SK-N-SH (cell line): ENCODE data around the gene PDK1. TPM values are rescaled to one million over a fixed set of nuclear protein-coding genes. Genes with fewer than 3 reads are reported as not detected.

Source experiments
- CTCF ChIA-PET: fragments of 300-600, 350-600 bp; formaldehyde crosslinking; extraction: SDS; loops from one replicate; lab custom pipeline; 2021; lab: Yijun Ruan, JAX
- POLR2A ChIA-PET: fragments of 350-600 bp; sonication (Branson Sonifier 250); formaldehyde crosslinking; extraction: SDS; loops from one replicate; lab custom pipeline; 2020; ENCODE audit warnings: antibody characterized with exemption, inconsistent platforms; lab: Yijun Ruan, JAX
- DNase-seq: peaks from one replicate; pipeline ENCODE4 v3.0.0; 2012
- H2AFZ ChIP-seq: fragments of 200-600 bp; sonication (generic); 2 replicates; pipeline ENCODE4 v1.8.1; 2016; ENCODE audit warnings: antibody characterized with exemption, mild to moderate bottlenecking, low read depth
- H3F3A ChIP-seq: fragments of 200-600 bp; sonication (generic); replicated peaks from 2 replicates; pipeline ENCODE3; 2016; ENCODE audit warnings: antibody characterized with exemption, mild to moderate bottlenecking; ENCODE audit not compliant: insufficient read depth
- H3K27ac ChIP-seq, 2 experiments: fragments of 200-500 bp in 1 of 2; fragments of 200-600 bp in 1 of 2; sonication (Bioruptor generic) in 1 of 2; sonication (generic), shearing (Covaris generic) in 1 of 2; 2 replicates each; pipeline versions ENCODE4 v1.5.1 to v1.6.1; 2014 to 2016; ENCODE audit warnings: low read depth in 2 of 2, inconsistent platforms in 1 of 2, low read length in 1 of 2, mild to moderate bottlenecking in 1 of 2, mixed read lengths in 1 of 2
- H3K27me3 ChIP-seq: fragments of 200-600 bp; sonication (generic), shearing (Covaris generic); 2 replicates; pipeline ENCODE4 v1.6.1; 2016; ENCODE audit warnings: mixed run types; ENCODE audit not compliant: insufficient read depth
- H3K36me3 ChIP-seq, 2 experiments: fragments of 200-500 bp in 1 of 2; fragments of 200-600 bp in 1 of 2; sonication (Bioruptor generic) in 1 of 2; sonication (generic) in 1 of 2; replicated peaks in 1 of 2; 2 replicates each; pipeline versions ENCODE3 to v1.5.1; 2014 to 2016; ENCODE audit warnings: low read length in 1 of 2, mild to moderate bottlenecking in 1 of 2; ENCODE audit not compliant: insufficient read depth in 2 of 2, control insufficient read depth in 1 of 2
- H3K4me1 ChIP-seq, 2 experiments: fragments of 200-500 bp in 1 of 2; fragments of 200-600 bp in 1 of 2; sonication (Bioruptor generic) in 1 of 2; sonication (generic), shearing (Covaris generic) in 1 of 2; 2 replicates each; pipeline versions ENCODE4 v1.5.1 to v1.6.1; 2014 to 2016; ENCODE audit warnings: low read depth in 1 of 2, low read length in 1 of 2, mixed run types in 1 of 2; ENCODE audit not compliant: insufficient read depth in 2 of 2, control insufficient read depth in 1 of 2
- H3K4me2 ChIP-seq: fragments of 200-600 bp; sonication (generic), shearing (Covaris generic); 2 replicates; pipeline ENCODE4 v1.6.1; 2017; ENCODE audit warnings: mixed run types
- H3K4me3 ChIP-seq, 2 experiments: fragments of 200-500 bp in 1 of 2; fragments of 200-600 bp in 1 of 2; sonication (Bioruptor generic) in 1 of 2; sonication (generic), shearing (Covaris generic) in 1 of 2; 2 replicates each; pipeline versions ENCODE4 v1.5.1 to v1.8.1; 2014 to 2016; ENCODE audit warnings: low read depth in 2 of 2, inconsistent platforms in 1 of 2, low read length in 1 of 2, mild to moderate bottlenecking in 1 of 2, mixed read lengths in 1 of 2, moderate library complexity in 1 of 2
- H3K79me2 ChIP-seq: fragments of 200-600 bp; sonication (generic); 2 replicates; pipeline ENCODE4 v1.8.1; 2017; ENCODE audit warnings: mild to moderate bottlenecking; ENCODE audit not compliant: insufficient read depth
- H3K9ac ChIP-seq: fragments of 200-600 bp; sonication (generic); 2 replicates; pipeline ENCODE4 v1.6.1; 2017; ENCODE audit warnings: mixed run types
- H3K9me2 ChIP-seq: fragments of 200-600 bp; sonication (generic); 2 replicates; pipeline ENCODE4 v1.6.1; 2017; ENCODE audit warnings: mixed run types
- H3K9me3 ChIP-seq: fragments of 200-600 bp; sonication (generic); 2 replicates; pipeline ENCODE4 v1.6.1; 2017; ENCODE audit warnings: mixed run types, mild to moderate bottlenecking, moderate library complexity
- H4K20me1 ChIP-seq: fragments of 200-600 bp; sonication (generic); 2 replicates; pipeline ENCODE4 v1.6.1; 2017; ENCODE audit warnings: mild to moderate bottlenecking, mixed run types; ENCODE audit not compliant: insufficient read depth
- EP300 ChIP-seq, 2 experiments: IDR thresholded peaks; 2 replicates each; pipeline versions ENCODE4 v1.4.0 to v1.6.1; 2012; ENCODE audit warnings: borderline replicate concordance in 1 of 2, low read depth in 1 of 2, low read length in 1 of 2
- FOSL2 ChIP-seq: IDR thresholded peaks from 2 replicates; pipeline ENCODE4 v1.4.0; 2012; ENCODE audit warnings: low read depth, mild to moderate bottlenecking, moderate library complexity, borderline replicate concordance
- FOXJ3 ChIP-seq: sonication (generic); formaldehyde crosslinking; IDR thresholded peaks from 2 replicates; pipeline ENCODE4 v1.5.1; 2020; ENCODE audit warnings: mild to moderate bottlenecking, missing genetic modification reagents
- FOXM1 ChIP-seq: IDR thresholded peaks from 2 replicates; pipeline ENCODE4 v1.4.0; 2012; ENCODE audit warnings: low read depth, mild to moderate bottlenecking
- GATA2 ChIP-seq: sonication (generic); formaldehyde crosslinking; IDR thresholded peaks from 2 replicates; pipeline ENCODE4 v1.5.0; 2020; ENCODE audit warnings: mild to moderate bottlenecking, missing genetic modification reagents
- JUND ChIP-seq: IDR thresholded peaks from 2 replicates; pipeline ENCODE4 v1.4.0; 2012
- MXI1 ChIP-seq: IDR thresholded peaks from 2 replicates; pipeline ENCODE4 v1.6.1; 2012; ENCODE audit warnings: mild to moderate bottlenecking, low read depth, low read length, improper control_type of control experiment
- NRF1 ChIP-seq: IDR thresholded peaks from 2 replicates; pipeline ENCODE4 v1.6.1; 2012; ENCODE audit warnings: low read depth, mild to moderate bottlenecking, low read length
- POLR2AphosphoS5 ChIP-seq: IDR thresholded peaks from 2 replicates; pipeline ENCODE4 v1.6.1; 2012; ENCODE audit warnings: low read depth, low read length
- RAD21 ChIP-seq: IDR thresholded peaks from 2 replicates; pipeline ENCODE4 v1.6.1; 2012; ENCODE audit warnings: mild to moderate bottlenecking, low read length
- RFX5 ChIP-seq: IDR thresholded peaks from 2 replicates; pipeline ENCODE4 v1.6.1; 2012; ENCODE audit warnings: mild to moderate bottlenecking, improper control_type of control experiment, low read length
- RXRA ChIP-seq: IDR thresholded peaks from 2 replicates; pipeline ENCODE4 v1.4.0; 2012; ENCODE audit warnings: low read depth, mild to moderate bottlenecking, borderline replicate concordance
- TEAD4 ChIP-seq: IDR thresholded peaks from 2 replicates; pipeline ENCODE4 v1.4.0; 2012; ENCODE audit warnings: mild to moderate bottlenecking, borderline replicate concordance; ENCODE audit not compliant: insufficient read depth
- ZBTB33 ChIP-seq: IDR thresholded peaks from 2 replicates; pipeline ENCODE4 v1.4.0; 2012; ENCODE audit warnings: low read depth, borderline replicate concordance
- WGBS: methylation state at CpG from one replicate; pipeline ENCODE4 v1.1.6; 2017; ENCODE audit warnings: low lambda C conversion rate; 5-methylcytosine and 5-hydroxymethylcytosine counted together
- polyA plus RNA-seq, 3 experiments: library from polyadenylated mRNA; depleted of rRNA; stranded (reverse); fragments of >200 nt; gene quantifications; 2 replicates each; pipeline ENCODE4 v1.2.3, GENCODE V29; 2012
- TF ChIP-seq, protein P1 (sequence below): IDR thresholded peaks from 2 replicates; pipeline ENCODE4; 2012
- TF ChIP-seq, protein P2 (sequence below): fragments of 150-350 bp; IDR thresholded peaks from 2 replicates; pipeline ENCODE4 v1.6.1; 2017; ENCODE audit warnings: antibody characterized with exemption, low read length, low read depth, borderline replicate concordance

Gene PDK1
- polyA plus RNA-seq, 1 of the 3 experiments (the other 2 are of a cell fraction) = 5.3 TPM

GRCh38 chr2:172627181-172627580 is 71.3 kb downstream of the PDK1 start:
- Histone ChIP-seq H3K9ac (no peak overlapping the region), H3K9me2 (no peaks in the 10 kb centered on the region), H3K4me2 (no peak overlapping the region), H3K4me3 (no peak overlapping the region), H3F3A (no peaks in the 10 kb centered on the region), H3K4me1 (no peaks in the 10 kb centered on the region), H3K79me2 (no peaks in the 10 kb centered on the region), H4K20me1 (no peaks in the 10 kb centered on the region), H2AFZ (no peak overlapping the region), H3K27me3 (no peaks in the 10 kb centered on the region), H3K9me3 (no peaks in the 10 kb centered on the region), H3K36me3 (no peaks in the 10 kb centered on the region), H3K27ac (no peak overlapping the region)
- TF ChIP-seq, protein P1, sequence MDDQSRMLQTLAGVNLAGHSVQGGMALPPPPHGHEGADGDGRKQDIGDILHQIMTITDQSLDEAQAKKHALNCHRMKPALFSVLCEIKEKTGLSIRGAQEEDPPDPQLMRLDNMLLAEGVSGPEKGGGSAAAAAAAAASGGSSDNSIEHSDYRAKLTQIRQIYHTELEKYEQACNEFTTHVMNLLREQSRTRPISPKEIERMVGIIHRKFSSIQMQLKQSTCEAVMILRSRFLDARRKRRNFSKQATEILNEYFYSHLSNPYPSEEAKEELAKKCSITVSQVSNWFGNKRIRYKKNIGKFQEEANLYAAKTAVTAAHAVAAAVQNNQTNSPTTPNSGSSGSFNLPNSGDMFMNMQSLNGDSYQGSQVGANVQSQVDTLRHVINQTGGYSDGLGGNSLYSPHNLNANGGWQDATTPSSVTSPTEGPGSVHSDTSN = no peak
- TF ChIP-seq ZBTB33 = no peak
- no peak for TF ChIP-seq POLR2AphosphoS5
- no peak for TF ChIP-seq FOXJ3 (CRISPR knock-in tag)
- TF ChIP-seq MXI1 = no peak
- no peak for TF ChIP-seq RAD21
- no peak for TF ChIP-seq JUND
- TF ChIP-seq, protein P2, sequence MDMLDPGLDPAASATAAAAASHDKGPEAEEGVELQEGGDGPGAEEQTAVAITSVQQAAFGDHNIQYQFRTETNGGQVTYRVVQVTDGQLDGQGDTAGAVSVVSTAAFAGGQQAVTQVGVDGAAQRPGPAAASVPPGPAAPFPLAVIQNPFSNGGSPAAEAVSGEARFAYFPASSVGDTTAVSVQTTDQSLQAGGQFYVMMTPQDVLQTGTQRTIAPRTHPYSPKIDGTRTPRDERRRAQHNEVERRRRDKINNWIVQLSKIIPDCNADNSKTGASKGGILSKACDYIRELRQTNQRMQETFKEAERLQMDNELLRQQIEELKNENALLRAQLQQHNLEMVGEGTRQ = no peak
- no peak for TF ChIP-seq NRF1
- no peak for TF ChIP-seq EP300 (IDR thresholded peaks at IDR 0.05; ENCODE audit: borderline replicate concordance in 1 of 2, low read depth in 1 of 2, low read length in 1 of 2)
- TF ChIP-seq RXRA = no peak
- no peak for TF ChIP-seq FOSL2
- no peak for TF ChIP-seq RFX5
- no peak for TF ChIP-seq FOXM1
- TF ChIP-seq TEAD4 = no peak
- TF ChIP-seq GATA2 = no peak
- ChIA-PET POLR2A (no interaction called here), CTCF (interaction anchor here (1.6 kb wide), 1 partner anchor 305 kb away, joined by 3 read pairs; no protein-coding TSS in a partner anchor)
- no peak for DNase-seq
- WGBS = 76% methylated on average over 1 of the region's 1 CpG
